ENCODE results near the gene HSD17B4.
"Not testable (repeated sequence)": the region's sequence is repeated elsewhere in the genome, so short reads cannot be mapped to it uniquely, and the experiment has no call there.

The HSD17B4 gene

DNA sequence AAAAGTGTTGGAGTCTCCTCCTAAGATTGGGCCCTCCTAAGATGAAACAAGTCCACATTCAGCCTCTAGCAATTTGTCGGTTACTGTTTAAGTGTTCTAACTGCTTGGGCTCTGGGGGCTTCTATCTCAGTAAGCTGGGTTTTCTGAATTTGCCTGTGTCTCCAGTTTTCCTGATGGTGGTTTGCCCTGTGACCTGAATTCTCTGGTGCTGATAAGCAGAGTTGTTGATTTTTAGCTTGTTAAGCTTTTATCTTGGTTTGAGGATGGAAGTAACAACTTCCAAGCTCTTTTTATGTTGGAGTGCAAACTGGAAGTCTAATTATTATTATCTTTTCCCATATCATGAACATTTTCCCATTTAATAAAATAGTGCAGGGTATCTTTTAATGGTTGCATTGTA lies 30.9 kb downstream of the HSD17B4 start:
- no peak for DNase-seq

DNA sequence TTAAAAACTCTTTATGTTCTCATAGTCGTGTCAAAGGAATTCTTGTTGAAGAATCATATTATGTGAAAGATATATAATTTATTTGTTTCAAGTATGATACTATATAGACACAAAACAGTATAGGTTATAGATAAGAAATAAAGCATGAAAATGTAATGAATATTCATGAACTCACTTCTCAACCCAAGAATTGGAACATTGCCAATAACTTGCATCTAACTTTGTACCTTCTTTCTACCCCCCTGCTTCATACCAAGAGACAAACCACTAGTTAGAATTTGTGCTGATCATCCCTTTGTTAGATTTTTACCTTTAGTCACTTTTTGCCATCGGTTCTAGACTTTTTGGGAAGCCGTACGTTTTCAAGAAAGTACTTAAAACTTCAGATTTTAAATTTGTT lies 32.6 kb downstream of the HSD17B4 start:
- DNase-seq = no peak

DNA sequence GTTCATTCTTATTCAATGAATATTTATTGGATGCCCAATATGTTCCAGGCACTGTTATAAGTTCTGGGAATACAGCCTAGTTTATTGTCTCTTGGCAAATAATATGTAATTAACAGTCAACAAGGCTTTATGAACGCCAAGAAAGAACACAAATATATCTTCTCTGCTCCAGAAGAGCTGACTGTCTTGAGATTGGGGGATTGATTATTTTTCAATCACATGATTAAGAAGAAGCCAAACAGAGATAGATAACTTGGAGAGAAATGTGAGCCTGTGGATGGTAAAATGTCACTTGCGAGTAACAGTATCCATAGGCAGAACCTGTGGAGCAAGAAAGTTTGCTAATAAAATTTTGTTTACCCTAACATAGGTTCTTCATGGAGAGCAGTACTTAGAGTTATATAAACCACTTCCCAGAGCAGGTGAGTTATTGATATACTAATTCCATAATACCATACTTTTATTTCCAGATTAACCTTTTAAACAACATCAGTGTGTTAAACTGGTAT lies 49.4 kb downstream of the HSD17B4 start:
- DNase-seq = no peak

DNA sequence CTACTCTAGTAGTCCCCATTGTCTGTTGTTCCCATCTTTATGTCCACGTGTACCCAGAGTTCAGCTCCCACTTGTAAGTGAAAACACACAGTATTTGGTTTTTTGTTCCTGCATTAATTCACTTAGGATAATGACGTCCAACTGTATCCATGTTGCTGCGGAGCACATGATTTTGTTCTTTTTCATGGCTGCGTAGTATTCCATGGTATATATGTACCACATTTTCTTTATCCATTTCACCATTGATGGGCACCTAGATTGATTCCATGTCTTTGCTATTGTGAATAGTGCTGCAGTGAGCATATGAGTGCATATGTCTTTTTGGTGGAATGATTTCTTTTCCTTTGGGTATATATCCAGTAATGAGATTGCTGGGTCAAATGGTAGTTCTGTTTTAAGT lies 51.6 kb downstream of the HSD17B4 start:
- DNase-seq = not testable (repeated sequence)

DNA sequence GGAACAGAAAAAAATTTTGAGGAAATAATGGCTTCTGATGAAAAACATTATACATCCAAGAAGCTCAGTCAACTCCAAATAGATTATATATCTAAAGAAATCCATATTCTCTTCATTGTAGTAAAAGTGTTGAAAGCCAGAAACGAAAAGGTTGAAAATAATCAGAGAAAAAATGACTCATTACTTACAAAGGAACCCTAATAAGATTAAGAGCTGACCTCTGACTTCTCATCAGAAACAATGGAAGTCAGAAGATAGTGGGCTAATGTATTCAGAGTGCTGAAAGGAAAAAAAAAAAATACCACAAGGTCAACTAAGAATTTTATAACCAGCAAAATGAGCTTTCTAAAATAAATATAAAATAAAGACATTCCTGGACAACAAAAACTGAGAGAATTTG lies 60.0 kb downstream of the HSD17B4 start:
- no peak for DNase-seq

DNA sequence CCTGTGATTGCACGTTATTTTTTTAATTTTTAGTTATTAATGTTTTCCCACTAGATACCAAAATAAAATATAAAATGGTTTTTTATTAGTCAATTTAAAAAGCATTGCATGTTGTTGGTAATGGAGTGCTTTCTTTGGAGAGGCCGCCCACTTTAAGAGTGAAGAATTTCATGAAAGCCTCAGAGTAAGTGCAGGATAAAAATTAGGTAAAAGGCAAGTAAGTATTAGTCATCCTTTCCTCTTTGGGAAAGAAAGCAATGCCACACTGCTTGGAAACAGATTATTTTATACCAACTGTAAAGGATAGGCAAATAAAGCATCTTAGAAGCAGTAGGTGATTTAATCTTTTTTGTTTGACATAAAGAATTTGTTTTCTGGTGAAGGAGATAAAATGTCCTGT lies 62.9 kb downstream of the HSD17B4 start:
- no peak for DNase-seq

DNA sequence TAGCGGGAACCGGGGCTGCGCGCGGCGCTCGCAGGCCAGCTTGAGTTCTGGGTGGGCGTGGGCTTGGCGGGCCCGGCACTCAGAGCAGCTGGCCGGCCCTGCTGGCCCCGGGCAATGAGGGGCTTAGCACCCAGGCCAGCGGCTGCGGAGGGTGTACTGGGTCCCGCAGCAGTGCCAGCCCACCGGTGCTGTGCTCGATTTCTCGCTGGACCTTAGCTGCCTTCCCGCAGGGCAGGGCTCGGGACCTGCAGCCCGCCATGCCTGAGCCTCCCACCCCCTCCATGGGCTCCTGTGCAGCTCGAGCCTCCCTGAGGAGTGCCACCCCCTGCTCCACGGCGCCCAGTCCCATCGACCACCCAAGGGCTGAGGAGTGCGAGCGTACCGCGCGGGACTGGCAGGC lies 64.8 kb downstream of the HSD17B4 start:
- not testable (repeated sequence) for DNase-seq

DNA sequence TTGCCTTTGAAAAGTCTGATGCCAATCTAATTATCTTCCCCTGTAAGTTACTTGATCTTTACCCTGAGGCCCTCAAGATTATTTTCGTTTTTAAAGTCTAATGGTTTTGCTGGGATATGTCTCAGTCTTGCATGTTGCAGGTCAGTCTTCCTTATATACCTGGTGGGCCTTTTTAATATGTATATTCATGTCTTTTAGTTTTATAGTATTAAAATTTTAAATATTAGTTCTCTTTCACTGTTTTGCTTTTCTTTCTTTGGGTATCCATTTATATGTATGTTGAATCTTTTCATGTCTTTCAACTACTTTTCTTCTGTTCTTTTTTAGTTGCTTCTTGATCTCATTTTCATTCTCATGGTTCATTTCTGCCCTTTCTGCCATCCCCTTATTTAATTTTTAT lies 68.9 kb downstream of the HSD17B4 start:
- DNase-seq = no peak

DNA sequence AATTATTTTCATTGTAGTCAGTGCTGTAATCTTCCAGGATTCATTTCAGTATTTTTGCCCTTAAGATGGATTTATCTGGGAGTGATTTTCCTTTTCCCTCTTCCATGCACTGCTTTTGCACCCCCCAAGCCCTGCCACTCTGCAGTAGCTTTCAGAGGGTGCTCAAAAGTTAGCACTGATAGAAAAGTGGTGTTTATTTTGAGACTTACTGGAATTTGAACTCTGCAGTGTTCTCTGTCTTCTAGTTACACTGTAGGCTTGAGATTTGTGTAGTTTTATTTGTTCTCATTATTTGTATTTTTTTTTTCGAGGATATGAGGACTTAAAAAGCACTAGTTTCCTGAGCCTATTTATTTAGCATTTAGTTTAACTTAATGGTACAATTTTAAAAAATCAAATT lies 70.5 kb downstream of the HSD17B4 start:
- DNase-seq = no peak

DNA sequence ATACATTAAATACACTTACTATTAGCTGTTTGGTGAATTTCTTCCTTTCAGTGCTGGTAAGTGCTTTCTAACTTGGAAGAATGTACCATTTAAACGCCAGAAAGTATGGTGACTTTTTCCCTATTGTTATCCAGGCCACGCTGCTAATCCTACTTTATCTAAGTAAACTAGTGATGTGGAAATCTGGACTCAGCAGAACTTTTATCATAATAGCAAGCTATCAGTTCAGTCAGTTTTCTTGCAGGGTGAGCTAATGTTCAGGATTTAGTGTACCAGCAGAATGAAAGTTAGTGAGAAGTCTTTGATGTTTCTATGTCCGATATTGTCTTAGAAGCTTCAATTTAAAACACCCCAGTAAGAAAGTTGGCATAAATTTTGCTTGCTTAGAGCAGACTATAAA lies 72.2 kb downstream of the HSD17B4 start:
- no peak for DNase-seq

DNA sequence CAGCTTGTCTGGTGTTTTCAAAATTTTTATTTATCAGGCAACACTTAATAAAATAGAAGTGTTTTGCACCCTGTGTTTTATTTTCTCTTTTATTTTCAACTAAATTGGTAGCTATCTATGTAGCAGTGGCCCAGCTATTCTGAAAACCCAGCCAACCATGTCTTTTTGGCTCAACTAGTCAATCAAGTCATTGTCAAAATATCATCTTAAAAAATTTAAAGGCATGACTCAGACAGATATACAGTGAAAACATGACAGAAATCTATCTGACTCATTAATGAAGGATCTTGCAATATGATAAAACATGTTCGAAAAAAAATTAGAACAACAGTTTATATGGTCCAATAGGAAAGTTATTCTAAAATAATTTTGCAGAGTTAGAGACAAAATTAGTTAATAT lies 75.1 kb downstream of the HSD17B4 start:
- DNase-seq = no peak

DNA sequence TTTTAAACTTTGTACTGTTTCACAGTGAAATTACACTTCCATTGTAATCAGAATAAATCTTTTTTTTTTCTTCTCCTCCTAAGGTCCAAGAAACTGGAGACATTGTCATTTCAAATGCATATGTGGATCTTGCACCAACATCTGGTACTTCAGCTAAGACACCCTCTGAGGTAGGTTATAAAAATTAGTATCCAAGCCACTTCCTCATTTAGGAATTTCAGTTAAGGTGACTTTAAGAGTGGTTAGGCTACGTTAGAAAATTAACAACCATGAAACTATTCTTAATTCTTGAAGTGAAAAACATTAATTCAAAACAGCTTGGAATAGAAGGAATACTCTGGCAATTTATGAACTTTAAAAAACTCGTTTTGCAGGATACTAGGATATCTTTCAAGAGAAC lies 77.5 kb downstream of the HSD17B4 start:
- DNase-seq = no peak

DNA sequence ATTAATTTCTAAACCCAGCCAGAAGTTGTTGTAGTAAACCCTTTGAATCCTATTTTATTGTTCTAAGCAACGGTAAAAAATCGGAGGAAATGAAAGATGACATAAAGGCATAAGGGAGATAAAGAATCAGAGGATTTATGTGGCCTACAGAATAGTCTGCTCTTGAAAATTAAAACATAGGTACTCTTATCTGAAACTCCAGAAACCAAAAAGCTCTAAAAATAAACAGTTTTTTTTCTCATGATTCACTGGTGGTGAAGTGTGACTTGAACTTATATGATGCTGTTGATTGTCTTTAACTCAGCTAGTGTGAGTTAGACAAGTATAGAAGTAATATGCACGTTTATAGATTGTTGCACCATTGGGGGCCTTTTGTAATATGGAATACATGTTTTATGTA lies 80.3 kb downstream of the HSD17B4 start:
- no peak for DNase-seq

DNA sequence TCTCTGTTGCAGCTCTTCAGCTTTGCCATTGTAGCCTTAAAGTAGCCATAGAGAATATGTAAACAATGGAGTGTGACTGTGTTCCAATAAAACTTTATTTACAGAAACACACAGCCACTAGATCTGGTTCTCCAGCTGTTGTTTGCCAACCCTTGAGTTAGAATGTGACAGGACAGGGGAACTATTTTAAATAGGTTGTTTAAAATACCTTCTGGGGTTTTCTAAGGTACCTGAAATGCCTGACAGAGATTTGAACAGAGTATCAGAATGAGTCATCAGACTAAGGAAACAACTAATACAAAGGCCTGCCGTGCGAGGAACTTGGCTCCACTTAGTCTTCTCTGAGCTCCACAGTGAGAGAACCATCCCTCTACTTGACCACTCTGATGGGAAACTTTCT lies 85.4 kb downstream of the HSD17B4 start:
- no peak for DNase-seq

DNA sequence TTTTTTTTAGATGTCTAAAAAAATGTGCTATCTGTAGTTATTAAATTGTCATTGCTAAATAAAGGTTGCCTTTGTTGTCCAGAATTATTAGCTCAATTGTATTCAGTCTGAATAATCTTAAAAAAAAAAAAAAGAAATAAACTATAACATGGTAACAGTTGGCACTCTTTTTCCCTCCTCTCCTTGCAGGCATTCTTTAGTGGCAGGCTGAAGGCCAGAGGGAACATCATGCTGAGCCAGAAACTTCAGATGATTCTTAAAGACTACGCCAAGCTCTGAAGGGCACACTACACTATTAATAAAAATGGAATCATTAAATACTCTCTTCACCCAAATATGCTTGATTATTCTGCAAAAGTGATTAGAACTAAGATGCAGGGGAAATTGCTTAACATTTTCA lies 89.4 kb downstream of the HSD17B4 start:
- DNase-seq = no peak

DNA sequence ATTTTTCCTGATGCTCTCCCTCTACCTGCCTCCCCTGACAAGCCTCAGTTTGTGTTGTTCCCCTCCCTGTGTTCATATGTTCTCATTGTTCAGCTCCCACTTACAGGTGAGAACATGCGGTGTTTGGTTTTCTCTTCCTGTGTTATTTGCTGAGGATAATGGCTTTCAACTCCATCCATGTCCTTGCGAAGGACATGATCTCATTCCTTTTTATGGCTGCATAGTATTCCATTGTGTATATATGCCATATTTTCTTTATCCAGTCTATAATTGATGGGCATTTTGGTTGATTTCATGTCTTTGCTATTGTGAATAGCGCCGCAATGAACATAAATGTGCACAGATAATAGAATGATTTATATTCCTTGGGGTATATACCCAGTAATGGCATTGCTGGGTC lies 99.5 kb downstream of the HSD17B4 start:
- DNase-seq = no peak

DNA sequence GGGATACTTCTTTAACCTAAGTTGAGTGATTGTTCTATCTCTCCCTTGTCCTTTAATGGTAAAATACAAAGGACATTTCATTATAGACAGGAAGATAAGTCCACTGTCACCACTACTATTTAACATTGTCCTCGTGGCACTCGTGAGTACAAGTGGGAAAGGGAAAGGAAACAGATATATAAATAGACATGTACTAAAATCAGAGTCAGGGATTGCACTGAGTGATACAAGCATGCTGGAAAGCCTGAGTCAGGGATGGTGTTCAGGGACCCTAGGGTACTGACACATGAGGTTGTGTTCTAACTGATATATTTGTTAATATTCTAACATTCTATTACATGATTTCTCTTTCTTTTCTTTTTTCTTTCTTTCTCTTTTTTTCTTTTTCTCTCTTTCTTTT lies 102.3 kb downstream of the HSD17B4 start:
- DNase-seq = no peak

DNA sequence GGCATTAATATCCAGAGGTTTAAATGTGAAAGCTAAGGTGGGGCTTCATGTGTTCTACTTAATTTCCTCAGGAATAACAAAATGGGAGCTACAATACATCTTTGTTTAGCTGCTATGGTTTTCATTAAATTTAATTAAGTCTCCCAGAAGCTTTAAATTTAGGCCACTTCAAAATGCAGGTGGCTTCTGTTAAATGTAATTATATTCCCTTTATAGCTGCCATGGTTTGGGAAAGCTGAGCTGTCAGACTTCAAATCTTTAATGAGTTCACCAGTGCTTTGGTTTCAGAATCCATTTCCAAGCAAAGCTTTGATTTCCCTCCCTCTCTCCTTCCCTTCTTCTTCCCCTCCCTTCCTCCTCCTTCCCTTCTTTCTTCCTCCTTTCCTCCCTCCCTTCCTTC lies 118.6 kb downstream of the HSD17B4 start:
- no peak for DNase-seq

DNA sequence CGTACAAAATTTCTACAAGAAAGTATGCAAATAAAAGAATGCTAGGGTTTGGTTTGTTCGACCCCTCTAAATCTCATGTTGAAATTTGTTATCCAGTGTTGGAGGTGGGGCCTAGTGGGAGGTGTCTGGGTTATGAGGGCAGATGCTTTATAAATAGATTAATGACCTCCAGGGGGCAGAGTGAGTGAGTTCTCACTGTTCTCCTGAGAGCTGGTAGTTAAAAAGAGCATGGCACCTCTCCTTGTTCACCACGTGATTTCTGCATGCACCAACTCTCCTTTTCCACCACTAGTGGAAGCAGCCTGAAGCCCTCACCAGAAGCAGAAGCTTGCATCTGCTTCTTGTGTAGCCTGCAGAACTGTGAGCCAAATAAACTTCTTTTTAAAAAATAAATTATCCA lies 126.6 kb downstream of the HSD17B4 start:
- no peak for DNase-seq

DNA sequence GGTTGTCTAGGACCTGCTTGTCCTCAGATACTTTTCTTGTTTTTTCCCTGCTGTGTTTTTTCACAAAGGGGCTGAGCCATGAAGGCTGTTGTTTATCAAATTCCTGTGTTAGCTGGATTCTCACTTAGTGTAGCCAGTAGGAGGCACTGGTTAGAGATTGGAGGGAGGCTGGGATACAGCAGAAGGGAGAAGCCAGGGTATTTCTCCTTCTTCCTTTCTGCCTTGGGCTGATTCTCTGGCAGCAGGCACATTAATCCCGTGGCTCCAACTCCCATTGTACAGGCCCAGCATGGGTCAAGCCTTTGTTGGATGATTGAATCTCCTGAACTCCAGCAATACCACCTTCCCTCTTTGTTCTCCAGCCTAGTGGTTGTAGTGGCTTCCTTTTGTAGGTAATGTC lies 130.7 kb downstream of the HSD17B4 start:
- no peak for DNase-seq

DNA sequence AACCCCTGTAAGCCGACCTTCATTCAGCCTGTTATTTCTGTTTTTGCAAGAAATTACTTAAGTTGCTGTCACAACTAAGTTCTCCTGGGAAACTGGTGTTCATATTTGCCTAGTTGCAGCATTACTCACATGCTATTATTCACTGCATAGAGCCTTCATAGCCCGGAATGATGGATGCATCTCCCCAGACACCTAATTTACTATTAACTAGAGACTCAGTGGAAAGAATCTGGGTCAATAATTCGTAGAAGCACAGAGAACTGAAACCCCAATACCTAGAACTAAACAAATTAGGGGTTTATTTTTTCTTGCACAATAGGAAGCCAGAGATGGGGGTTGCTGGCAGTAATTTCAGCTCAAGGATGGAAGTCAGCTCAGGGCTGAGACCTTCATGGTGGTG lies 131.4 kb downstream of the HSD17B4 start:
- no peak for DNase-seq

All from activated CD4-positive, alpha-beta T cell treated with anti-CD3 and anti-CD28 coated beads, Interleukin-2, amount 50 U/mL, for 1 hour (primary cell).